ENCODE data around the gene HEG1. TPM values are rescaled to one million over a fixed set of nuclear protein-coding genes. Genes with fewer than 3 reads are reported as not detected.
A peak's percentile ranks its signal among the peaks of the same experiment; 100 is the strongest.

The HEG1 gene
- total RNA-seq, 4 donors from 2014 or later = 55.9 to 85.5 (median 78.9) TPM

DNA sequence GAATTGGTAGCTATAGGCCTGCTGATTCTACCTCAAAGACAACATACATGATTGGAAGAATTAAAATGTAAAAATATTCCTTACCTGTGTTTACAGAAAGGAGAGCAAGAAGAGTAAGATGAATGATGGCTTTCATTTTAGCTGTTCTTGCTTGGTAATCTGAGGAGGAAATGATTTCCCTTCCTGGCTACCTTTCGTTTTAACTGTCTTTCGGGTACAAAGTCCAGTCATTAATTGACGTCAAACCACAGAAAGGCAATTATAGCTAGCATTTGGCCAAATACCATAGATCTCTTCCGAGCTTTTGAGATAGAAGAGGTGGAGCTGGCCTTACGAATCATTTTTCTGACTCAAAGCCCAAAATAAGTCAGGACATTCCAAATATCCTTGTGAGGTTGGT, 121.2 kb downstream of the HEG1 start, which contains the start of gene MUC13:
TSS of gene MUC13 (minus strand) at position 175 of the 400 bp plus-strand sequence. CDS start at position 136, 39 bp downstream.
- no peak for ATAC-seq

DNA sequence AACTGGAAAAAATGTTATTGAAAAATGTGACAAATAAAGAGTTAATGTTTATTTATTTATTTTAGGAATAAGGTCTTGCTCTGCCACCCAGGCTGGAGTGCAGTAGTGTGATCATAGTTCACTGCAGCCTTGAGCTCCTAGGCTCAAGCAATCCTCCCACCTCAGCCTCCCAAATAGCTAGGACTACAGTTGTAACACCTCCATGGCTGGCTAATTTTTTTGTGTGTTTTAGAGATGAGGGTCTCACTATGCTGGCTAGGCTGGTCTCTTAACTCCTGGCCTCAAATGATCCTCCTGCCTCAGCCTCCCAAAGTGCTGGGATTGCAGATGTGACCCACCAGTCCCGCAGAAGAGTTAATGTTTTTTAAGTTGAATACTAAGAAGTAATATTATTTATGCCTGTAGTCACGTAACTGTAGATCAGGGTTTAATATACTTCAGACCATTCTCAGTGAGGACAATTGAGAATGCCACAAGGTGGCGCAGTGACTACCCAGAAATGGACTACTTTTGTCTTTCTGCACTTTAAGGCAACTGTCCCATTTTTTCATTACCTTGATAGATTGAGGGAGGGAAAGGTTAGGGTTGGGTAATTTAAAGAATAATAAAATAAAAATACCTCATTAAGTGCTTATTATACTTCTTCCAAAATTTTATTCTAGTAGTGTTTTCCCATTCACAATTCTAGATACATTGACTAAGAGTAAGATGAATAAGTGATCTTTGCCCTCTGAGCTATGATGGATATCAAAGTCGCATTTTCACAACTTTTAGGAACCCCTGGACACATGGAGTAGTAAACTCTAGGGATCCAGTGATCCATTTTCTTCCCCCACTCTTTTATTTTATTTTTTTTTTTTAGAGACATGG, 127.2 kb downstream of the HEG1 start:
- H3K4me1 ChIP-seq = peaks cover 0 to 18% (median 0%) of the 10 kb centered on the region in 3 donors
- TF ChIP-seq, protein P1, sequence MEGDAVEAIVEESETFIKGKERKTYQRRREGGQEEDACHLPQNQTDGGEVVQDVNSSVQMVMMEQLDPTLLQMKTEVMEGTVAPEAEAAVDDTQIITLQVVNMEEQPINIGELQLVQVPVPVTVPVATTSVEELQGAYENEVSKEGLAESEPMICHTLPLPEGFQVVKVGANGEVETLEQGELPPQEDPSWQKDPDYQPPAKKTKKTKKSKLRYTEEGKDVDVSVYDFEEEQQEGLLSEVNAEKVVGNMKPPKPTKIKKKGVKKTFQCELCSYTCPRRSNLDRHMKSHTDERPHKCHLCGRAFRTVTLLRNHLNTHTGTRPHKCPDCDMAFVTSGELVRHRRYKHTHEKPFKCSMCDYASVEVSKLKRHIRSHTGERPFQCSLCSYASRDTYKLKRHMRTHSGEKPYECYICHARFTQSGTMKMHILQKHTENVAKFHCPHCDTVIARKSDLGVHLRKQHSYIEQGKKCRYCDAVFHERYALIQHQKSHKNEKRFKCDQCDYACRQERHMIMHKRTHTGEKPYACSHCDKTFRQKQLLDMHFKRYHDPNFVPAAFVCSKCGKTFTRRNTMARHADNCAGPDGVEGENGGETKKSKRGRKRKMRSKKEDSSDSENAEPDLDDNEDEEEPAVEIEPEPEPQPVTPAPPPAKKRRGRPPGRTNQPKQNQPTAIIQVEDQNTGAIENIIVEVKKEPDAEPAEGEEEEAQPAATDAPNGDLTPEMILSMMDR (IDR thresholded peaks at IDR 0.05) = peak; percentile 63 to 83 (median 75)
- TF ChIP-seq POLR2A (IDR thresholded peaks at IDR 0.05) = no peak
- H3K9me3 ChIP-seq = no peaks in the 10 kb centered on the region
- H3K36me3 ChIP-seq = no peaks in the 10 kb centered on the region
- no peaks in the 10 kb centered on the region for H3K27me3 ChIP-seq
- 21 to 23% methylated on average over 3 to 4 of the region's 4 CpGs for WGBS, 2 donors (ENCODE audit: low coverage in 1 of 2)
- H3K27ac ChIP-seq = no peak overlapping the region
- ATAC-seq = peak; percentile 50
- H3K4me3 ChIP-seq = no peak overlapping the region

More for the DNA sequence above, 121.2 kb downstream of the HEG1 start, which contains the start of gene MUC13:
- no peak for TF ChIP-seq POLR2AphosphoS5 (IDR thresholded peaks at IDR 0.05)
- TF ChIP-seq POLR2A (IDR thresholded peaks at IDR 0.05) = no peak
- TF ChIP-seq, protein P1 (IDR thresholded peaks at IDR 0.05) = no peak
- no peak for TF ChIP-seq EP300 (IDR thresholded peaks at IDR 0.05)
- no peaks in the 10 kb centered on the region for H3K27me3 ChIP-seq
- no peaks in the 10 kb centered on the region for H3K36me3 ChIP-seq
- no peak within 1 kb of the TSS for H3K27ac ChIP-seq
- WGBS, 2 donors (ENCODE audit: low coverage in 1 of 2) = 80 to 83% methylated on average over 3 to 5 of the region's 5 CpGs
- peaks cover 0 to 7% (median 0%) of the 10 kb centered on the region in 3 donors for H3K4me1 ChIP-seq
- no peaks in the 10 kb centered on the region for H3K9me3 ChIP-seq
- no peak within 1 kb of the TSS for H3K4me3 ChIP-seq

GRCh38 chr3:124927574-124928045, 128.2 kb downstream of the HEG1 start:
- no peaks in the 10 kb centered on the region for H3K27me3 ChIP-seq
- TF ChIP-seq, protein P1 (IDR thresholded peaks at IDR 0.05) = no peak
- no peak for TF ChIP-seq POLR2A (IDR thresholded peaks at IDR 0.05)
- no peak overlapping the region for H3K4me3 ChIP-seq
- no peak overlapping the region for H3K27ac ChIP-seq
- no peaks in the 10 kb centered on the region for H3K9me3 ChIP-seq
- no peak for ATAC-seq
- WGBS, 2 donors (ENCODE audit: low coverage in 1 of 2) = 94 to 100% methylated on average over 2 of the region's 2 CpGs
- H3K4me1 ChIP-seq = peaks cover 0 to 18% (median 0%) of the 10 kb centered on the region in 3 donors
- no peaks in the 10 kb centered on the region for H3K36me3 ChIP-seq

DNA sequence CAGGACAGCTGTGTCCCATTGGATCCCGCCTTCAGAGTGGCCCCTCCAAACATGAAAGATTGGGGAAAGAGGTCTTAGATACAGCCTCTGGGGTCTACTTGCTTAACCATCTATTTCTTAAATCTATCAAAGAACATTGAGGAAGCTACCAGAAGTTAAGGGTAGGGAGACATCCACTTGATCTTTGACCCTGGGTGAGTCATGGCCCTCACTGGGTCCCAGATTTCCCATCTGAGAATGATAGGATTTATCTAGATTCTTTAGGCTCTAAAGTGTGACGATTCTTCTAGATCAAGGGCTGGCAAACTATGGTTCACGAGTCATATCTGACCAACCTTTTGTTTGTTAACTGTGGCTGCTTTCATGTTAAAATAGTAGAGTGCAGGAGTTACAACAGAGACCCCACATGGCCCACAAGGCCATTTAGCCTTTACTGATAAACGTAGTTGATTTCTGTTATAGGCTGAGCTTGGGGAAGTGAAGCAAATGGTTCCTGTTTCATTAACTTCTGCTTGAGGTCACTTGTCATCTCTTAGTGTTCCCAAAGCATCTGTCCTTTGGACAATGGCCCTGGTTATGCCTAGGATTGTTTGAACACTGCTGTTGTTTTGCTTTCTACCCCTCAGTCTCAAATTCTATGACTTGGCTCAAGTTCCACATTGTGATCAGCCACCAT, 129.2 kb downstream of the HEG1 start:
- Histone ChIP-seq H3K36me3 (no peaks in the 10 kb centered on the region), H3K27ac (no peak overlapping the region), H3K4me3 (no peak overlapping the region), H3K9me3 (no peaks in the 10 kb centered on the region), H3K4me1 (peaks cover 0 to 18% (median 0%) of the 10 kb centered on the region in 3 donors), H3K27me3 (no peaks in the 10 kb centered on the region)
- 84 to 100% methylated on average over 2 to 4 of the region's 4 CpGs for WGBS, 2 donors (ENCODE audit: low coverage in 1 of 2)
- no peak for TF ChIP-seq POLR2A (IDR thresholded peaks at IDR 0.05)
- no peak for TF ChIP-seq POLR2AphosphoS5 (IDR thresholded peaks at IDR 0.05)
- TF ChIP-seq, protein P1 (IDR thresholded peaks at IDR 0.05) = no peak
- TF ChIP-seq EP300 (IDR thresholded peaks at IDR 0.05) = no peak
- ATAC-seq = no peak

Measured in gastroesophageal sphincter (tissue), 4 donors.